Activated CD8-positive, alpha-beta memory T cell treated with anti-CD3 and anti-CD28 coated beads, Interleukin-2, amount 50 U/mL, for 4 hours (primary cell): ENCODE results near the gene ASTN1.

Source experiments
- DNase-seq: peaks from one replicate; pipeline ENCODE4 v3.0.0-alpha.2; 2020

Gene ASTN1

DNA sequence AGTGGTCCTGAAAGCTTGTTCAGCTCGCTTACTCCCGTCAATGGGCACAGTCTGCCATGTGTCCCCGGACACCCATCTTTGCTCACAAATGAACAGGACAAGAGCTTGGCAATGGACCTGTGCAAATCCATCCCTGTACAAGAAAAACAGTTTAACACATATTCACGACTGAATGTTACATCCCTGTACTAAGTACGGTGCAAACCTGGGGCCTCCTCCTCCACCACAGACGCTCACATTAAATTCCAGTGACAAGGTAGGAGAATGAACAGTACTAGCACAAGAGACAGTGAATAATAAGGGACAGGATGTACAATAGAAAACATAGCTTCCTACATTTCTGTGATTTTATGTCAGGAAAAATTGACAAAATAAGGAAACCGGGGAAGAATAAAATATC is 187.7 kb downstream of the ASTN1 start:
- no peak for DNase-seq

DNA sequence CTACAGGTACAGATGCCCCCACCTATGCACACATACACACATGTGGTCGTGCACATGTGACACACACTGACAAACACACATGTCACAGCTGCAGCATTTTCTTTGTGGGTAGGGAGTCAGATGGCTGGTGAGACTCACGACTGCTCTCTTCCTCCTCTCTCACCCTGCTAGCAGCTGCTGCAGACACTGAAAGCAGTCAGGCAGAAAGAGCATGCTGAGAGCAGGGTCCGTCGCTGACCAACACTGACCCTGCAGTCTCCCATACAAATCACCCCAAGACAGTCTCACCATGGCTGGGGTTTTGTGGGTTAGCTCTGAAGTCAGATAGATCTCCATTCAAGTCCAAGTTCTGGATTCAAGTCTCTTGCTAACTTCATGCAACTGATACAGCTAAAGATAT is 188.3 kb downstream of the ASTN1 start:
- no peak for DNase-seq

DNA sequence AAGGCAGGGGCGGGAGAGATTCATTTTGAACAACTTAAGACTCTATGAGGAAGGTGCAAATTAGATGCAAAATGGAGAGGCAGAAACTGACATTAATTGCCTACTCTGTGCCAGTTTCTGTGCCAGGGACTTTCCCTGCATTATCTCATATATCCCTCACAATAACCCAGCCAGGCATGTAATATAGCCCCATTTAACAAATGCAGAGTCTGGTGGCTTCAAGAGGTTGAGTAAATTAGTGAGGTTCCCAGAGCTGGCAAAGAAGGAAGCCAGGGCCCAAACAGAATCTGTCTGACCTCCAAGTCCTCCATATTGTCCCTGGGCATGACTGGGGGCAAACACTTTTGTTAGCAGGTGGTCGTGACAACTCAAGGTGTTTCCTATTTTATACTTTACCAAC is 199.8 kb downstream of the ASTN1 start:
- no peak for DNase-seq

DNA sequence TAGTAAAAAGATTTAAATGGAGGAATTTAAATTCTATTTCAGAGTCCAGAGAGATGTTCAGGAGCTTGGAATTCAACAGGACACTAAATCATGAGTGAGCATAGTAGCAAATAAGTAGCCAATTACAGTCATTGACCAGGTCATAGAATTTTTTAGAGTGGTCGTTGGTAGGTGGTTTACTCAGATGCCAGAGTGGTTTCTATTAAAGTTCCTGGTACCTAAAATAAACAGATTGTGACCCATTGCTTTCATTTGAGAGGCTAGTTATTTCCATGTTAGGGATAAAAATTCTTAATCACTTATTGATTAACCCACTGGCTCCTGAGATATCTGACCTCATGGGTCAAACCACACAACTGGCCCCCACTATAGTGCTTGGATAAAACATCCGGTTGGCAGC is 201.3 kb downstream of the ASTN1 start:
- DNase-seq = no peak

DNA sequence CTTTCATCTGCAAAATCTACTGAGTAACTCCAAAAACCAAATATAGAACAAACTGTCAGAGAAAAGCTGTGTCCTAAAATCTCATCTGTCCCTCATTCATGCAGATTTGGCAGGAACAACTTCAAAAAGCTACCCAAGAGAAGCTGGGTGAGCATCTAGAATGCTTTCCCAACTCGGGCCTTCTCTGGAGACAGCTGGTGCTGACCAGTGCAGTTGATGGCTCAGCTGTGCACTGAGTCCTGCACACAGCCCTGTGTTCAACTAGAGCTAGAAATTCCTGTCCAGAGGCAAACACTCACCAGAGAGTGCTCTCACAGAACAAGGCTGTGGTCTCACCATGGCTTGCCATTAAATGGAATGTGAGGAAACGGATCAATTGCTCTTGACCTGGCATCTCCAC is 202.8 kb downstream of the ASTN1 start:
- no peak for DNase-seq

DNA sequence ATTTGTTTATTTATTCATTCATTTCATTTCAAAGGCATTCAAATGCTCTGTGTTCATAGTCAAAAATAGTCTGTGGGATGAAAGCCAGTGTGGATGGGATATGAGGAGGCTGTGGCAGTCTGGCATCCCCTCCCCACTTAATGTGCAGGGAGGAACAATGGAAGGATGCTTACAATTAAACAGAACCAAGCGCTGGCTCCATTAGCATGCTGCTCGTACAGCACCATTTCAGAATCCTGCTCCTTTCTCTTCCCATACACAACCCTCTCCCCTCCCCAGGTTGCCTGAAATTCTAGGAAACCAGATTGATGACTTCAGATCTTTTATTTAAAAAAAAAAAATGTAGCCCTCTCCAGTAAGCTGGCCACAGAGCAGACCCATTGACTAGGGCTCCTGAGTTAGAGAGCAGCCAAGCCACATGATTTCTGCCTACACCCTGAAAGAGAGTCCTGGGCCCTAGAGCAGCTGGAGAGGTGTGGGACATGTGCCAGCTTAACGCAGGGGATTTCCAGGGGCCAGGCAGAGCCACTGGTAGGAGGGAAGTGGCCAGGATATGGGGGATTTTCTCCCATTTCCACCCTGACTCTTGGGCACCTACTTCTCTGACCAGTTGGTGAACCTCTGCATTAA is 205.2 kb downstream of the ASTN1 start:
- no peak for DNase-seq

DNA sequence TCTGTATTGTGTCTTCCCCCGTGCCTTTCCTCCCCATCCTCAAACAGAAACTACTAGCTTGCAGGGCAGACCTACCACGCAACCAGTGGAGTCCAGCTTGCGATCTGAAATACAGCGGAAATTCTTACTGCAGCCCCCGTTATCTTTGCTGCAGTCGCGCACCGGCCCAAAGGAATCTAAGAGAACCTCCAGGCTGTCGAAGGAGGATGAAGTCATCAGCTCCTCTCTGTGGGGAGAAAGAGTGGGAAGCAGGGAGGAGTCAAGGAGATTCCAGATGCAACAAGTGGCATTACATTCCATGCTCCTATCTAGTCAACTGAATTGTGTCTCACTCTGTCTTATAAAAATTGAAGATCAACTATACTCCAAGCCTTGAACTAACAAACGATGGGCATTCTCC is 206.9 kb downstream of the ASTN1 start:
- no peak for DNase-seq

DNA sequence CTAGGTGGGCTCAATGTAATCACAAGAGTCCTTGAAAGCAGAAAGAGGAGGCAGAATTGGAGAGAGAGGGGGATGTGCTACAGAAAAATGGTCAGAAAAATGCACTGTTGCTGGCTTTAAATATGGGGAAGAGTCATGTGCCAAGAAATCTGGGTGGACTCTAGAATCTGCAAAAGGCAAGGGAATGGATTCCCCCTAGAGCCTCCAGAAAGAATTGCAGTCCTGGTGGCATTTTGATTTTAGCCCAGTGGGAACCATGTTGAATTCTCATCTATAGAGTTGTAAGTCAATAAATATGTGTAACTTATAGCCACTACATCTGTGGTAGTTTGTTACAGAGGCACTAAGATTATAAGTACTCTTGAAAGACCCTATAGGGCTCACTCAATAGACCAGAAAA is 210.3 kb downstream of the ASTN1 start:
- no peak for DNase-seq

DNA sequence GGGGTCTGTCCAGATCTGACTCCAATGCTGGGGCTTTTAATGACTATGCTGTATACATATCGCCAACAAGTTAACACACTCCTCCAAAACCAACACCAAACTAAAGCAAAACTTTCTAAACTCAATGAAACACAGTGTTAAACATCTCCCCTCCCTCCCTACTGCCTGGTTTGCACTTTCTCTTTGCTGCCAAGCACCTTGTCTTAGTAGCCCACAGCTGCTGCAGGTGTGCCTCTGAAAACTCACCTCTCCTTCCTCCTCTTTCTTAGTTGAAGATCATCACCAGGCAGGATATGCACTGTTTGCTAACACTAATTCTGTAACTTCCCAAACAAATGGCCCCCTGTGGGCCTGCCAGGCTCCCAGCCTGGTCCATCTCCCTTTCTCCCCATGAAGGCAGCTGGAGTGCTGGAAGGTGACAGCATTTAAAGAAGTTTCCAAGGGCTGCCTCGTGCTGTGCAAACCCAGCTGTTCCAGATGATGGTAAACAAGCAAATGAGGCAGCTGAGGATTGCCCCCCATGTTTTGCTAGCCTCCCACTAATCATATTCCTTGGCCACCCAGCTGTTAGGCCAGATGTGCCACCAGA is 213.7 kb downstream of the ASTN1 start:
- DNase-seq = no peak

DNA sequence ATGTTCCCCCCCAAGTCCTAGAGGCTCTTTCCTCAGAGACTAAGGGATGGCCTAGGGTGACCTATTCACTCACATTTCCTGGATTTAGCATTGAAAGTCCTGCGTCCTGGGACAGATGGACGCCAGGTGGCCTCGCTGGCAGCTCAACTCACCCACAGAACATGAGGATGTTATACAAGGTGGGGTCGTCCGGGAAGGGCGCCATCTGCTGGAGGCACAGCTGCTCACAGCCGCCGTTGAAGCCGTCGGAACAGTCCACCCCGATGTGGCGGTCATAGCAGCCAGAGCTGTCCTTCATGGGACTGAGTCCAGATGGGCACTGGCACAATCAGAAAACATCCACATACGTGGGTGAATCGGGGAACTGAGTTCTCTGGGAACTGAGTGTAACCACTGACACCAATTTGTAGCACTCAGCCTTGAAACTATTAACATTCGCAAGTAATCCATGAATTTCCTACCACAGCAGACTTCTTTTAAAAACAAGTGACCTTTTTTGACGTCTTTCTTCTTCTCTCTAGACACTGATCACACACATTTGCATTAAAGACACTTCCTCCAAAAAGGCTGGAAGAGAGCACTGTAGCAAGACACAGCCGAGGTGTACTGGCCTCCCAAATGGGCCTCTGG is 215.4 kb downstream of the ASTN1 start:
- no peak for DNase-seq

DNA sequence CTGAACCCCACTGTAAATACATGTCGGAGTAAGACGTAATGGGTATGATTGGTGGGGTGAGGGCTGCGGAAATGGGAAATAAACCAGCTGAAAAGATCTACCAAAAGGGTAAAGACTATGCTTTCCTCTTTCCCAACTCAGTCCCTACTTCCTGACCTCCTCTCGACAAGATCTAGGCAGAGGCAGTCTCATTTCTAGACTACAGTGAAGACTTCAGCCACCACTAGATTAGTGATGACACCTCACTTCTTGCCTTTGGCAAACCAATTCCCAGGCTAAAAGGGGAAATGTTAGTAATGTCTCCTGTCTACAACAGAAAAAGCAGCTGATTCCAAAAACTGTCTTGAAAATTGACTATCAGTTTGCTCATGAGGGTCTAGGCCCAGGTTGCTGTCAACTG is 219.9 kb downstream of the ASTN1 start:
- DNase-seq = no peak

DNA sequence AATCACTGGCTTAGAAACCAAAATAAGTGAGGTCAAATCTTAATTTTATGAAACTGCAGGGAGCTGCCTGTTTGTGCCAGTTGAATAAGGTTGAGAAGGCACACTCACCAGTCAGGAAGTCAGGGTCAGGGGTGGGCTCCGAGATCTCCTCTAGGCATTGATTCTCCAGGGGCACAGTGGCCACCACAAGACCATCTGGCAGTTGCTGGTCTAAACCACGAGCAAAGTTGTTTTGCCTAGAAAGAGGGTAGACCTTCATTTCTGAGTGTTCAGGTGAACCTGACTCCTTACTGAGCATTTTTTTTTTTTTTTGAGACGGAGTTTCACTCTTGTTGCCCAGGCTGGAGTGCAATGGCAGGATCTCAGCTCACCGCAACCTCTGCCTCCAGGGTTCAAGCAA is 220.7 kb downstream of the ASTN1 start:
- DNase-seq = no peak

DNA sequence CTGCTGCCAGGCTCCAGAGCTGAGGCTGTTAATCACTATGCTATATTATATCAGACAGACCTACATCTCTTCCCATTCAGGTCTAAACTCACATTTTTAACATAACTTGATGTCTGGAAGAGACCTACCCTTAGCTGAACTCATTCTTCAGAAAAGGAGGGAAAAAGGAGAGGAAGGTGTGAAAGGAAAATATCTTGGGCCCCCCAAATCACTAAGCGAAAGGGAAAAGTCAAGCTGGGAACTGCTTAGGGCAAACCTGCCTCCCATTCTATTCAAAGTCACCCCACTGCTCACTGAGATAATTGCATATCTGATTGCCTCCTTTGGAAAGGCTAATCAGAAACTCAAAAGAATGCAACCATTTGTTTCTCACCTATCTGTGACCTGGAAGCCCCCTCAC is 222.2 kb downstream of the ASTN1 start:
- DNase-seq = no peak

DNA sequence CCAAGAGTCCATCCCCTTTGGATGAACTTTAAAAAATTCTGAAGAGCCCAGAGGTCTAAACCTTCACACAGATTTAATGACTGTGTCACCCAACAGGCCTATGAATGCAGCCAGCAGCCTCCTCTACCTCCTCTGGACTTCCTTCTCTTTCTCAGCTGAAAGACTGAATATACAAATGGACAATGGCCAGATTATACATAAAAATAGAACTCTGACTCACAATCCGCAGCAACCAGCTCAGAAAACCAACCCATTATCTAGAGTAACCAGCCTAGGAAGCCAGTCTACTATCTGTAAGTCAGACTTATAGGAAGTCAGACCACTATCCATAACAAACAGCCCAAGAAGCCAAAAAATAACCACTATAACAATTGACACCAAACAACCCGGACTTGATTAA is 224.5 kb downstream of the ASTN1 start:
- DNase-seq = no peak

DNA sequence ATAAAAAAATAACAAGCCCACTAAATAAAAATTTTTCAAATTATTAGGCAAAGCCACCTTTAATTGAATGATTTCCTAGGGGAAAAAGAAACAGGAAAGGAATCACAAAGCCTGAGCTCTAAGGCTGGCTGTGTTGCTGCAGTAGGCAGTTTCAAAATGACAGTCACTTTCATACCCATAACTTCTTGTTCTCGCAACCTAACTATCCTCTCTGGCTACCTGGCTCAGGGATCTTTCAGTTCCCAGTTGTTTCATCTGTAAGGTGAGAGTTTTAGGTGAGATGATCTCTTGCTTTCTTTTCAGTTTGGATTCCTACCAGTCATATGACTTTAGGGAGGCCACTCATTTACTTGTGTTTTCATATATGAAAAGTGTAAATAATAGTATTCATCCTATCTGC is 226.1 kb downstream of the ASTN1 start:
- no peak for DNase-seq

DNA sequence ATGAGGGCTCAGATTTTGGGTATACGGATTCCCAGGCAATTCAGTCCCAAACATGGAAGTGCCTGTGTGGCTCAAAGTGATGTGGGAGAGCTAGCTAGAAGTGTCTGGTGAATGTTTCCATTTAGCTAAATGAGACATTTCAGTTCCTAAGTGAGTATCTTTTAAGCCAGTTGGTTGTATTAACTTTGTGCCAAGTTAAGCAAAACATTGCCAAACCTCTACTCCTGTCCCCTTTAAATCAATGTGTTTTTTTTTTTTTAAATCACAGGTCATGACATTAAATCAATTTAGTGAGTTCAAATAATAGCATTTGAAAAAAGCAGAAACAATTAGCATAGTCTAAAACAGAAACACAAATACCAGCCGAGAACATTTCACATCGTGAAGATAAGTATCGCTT is 230.1 kb downstream of the ASTN1 start:
- DNase-seq = no peak

DNA sequence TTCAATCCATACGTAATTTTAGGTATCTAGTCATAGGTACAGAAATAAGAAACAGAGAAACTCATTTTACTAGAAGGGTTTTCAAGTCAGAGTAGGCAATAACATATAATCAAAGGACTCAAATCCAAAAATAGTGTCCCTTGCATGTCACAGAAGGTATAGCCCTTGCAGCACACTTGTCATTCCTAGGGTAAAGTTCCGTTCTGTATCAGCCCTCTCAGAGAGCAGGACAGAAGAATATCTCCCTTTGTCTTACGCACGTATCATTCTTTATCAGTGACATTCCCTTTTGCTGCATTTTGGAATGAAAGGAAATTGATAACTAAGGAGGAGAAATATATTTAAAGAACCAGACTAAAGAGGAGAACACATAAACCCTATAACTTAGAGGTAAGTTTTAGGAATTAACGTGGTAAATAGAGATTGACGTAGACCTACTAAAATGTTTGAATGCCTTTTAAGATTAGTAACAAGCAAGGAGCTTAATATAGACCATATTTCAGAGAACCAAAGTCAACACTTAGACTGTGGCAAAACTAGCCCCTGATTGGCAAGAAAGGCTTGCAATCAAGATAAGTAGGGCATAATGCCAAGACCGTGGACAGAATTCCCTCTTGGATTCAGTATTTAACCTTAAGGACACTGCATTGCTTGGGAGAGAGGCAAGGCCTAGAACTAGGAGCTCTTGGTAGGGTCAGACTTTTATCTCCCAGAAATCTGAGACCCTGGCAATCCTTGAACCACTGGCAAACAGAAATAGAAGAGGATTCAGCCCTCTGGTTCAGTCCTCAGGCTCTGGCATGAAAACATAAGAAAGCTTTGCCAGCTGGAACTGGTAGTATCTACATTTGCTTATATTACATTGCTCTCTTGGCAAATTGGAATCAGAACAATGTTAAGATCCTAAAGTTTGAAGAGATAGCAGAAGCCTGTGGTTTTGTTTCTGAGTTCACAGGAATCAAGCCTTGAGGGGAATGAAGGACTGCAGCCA is 232.1 kb downstream of the ASTN1 start:
- no peak for DNase-seq

DNA sequence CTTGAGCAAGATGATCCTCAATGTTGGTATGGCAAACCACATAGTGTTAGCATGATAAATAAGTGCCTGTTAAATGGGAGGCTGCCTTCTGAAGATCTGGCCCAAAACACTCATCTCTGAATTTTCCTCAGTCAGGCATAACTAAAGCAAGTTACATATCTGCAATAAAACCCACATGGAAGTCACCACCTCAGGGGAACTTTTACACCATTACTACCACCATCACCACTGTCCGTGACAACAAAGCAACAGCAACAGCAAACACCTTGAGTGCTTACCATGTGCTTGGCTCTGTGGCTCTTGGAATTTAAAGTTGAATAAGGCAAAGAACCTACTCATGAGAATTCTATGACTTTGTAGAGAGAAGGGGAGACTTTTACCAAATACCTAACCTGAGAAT is 233.0 kb downstream of the ASTN1 start:
- no peak for DNase-seq

DNA sequence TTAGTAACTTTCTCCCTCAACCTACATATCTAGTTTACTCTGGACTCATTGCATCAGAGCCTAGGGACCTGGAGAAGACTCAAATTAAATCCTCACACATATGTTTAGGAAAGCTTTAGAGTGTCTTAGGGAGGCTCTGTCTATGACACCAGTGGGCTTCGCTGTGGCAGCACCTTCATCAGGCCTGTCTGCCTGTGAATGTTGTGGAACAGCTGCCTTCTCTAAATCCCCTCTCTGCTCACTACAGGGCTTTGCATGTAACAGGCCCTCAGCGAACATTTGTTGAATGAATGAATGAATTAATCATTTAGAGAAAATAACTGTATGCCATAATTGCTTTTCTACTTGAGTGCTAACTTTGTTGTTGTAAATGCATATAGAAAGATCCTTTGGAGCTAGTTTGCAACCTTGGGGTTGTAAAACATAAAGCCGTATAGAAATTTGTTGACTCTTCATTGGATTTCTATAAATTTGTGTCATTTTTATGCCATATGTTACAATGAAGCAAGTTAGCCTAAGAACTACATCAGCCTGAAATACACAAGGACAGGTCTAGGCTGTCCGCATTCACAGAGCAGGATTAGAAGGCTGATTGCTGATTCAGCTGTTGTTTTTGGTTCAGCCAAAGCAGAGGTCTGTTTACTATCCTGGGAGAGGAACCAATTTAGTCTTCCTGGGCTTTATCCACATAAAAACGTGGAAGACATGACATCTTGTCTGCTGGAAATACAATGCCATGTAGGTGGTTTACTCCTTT is 238.0 kb downstream of the ASTN1 start:
- DNase-seq = no peak

DNA sequence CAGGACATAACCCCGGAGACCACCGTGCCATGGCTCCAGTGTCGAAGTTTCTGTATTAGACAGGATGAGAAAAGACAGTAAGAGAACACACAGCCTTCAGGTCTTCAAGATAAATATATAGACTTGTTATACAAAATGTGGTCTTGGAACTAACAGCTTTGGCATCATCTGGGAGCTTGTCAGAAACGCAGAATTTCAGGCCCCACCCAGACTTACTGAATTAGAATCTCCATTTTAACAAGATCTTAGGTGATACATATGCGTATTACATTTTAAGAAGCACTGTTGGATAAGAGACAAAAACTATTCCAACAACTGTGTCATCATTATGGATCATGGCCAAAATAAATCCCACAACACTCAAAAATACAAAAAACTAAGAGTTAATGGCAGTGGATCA is 239.3 kb downstream of the ASTN1 start:
- no peak for DNase-seq

DNA sequence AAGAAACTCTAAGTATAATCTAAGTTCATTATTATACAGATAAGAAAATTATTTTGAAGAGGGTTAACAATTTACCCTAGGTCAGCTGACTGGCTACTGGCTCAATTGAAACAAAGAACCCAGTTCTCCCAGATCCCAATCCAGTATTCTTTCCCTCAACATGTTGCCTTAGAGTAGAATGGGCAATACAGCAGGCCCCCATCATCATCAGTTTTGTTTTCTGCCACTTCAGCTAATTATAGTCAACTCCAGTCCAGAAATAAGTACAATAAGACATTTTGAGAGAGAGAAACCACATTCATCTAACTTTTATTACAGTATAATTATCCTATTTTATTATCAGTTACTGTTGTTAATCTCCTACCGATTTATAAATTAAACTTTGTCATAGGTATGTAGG is 241.2 kb downstream of the ASTN1 start:
- DNase-seq = no peak

DNA sequence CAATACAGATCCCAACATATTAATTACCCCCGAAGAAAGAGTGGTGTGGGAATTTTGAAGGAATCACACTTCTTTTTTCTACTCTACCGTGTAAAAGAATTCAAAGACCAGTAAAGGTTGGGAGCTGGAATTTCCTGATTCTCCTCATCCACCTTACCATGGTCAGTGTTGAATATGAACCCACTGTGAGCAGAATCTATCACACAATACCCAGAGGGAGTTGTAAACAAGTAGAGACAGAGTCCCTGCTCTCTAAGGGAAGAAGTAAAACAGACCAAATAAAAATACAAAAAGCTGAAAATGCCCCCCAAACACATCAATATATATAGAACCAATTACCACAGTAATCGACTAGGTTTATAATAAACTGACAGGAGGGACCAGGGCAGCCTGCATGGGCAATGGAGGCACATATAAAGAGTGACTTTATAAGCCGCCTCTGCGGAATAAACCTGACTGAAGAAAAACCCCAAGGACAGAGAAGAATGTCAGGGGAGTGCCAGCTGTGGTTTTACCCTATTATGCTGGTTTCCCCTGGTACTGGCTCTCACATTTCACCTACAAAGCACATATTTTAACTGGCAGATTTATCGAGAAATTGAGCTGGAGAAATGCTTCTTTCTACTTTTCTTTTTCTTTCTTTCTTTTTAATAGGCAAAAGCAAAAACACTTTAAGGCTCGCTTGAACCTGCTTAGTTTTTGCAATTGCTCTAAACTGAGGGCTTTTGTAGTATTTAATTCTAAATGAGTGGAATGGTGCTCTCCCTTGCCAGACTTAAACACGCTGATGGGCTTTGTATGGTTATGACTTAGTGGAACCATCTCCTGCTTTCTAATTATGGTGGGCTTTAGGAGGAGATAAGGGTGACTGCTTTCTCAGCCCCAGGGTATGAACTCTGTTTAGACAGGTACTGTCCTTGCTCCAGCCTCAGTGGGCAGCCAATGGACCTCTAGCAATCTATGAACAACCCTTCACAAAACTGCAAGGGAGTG is 244.8 kb downstream of the ASTN1 start:
- no peak for DNase-seq
